Kidney epithelial cell (primary cell): ENCODE results near the gene CATSPERE. TPM values are rescaled to one million over a fixed set of nuclear protein-coding genes. Genes with fewer than 3 reads are reported as not detected.
A peak's percentile ranks its signal among the peaks of the same experiment; 100 is the strongest.

Source experiments
- DNase-seq: peaks from one replicate; pipeline ENCODE4 v3.0.0-alpha.2; 2010; ENCODE audit warnings: low read depth
- H3K27me3 ChIP-seq: 2 replicates; pipeline ENCODE4 v1.6.0; 2011; ENCODE audit warnings: low read length; ENCODE audit not compliant: control insufficient read depth, insufficient read depth
- H3K36me3 ChIP-seq: 2 replicates; pipeline ENCODE4 v1.5.1; 2011; ENCODE audit warnings: low read length; ENCODE audit not compliant: control insufficient read depth, insufficient read depth
- H3K4me3 ChIP-seq: 2 replicates; pipeline ENCODE4 v1.5.1; 2011; ENCODE audit warnings: low read depth, mild to moderate bottlenecking, control low read depth, low read length
- CTCF ChIP-seq: IDR thresholded peaks from 2 replicates; pipeline ENCODE4 v1.5.1; 2011; ENCODE audit warnings: mild to moderate bottlenecking, moderate library complexity, low read length, control low read depth, inconsistent platforms; ENCODE audit not compliant: insufficient read depth, poor library complexity, severe bottlenecking
- total RNA-seq: library from RNA; depleted of rRNA; stranded (reverse); fragments of >200 nt; gene quantifications from 2 replicates; pipeline ENCODE4 v1.2.3, GENCODE V29; 2015

Gene CATSPERE
- total RNA-seq, 1 donor from 2014 or later: 0.13 TPM

GRCh38 chr1:244590670-244591069 is 129.6 kb downstream of the CATSPERE start:
- no peak for DNase-seq
- Histone ChIP-seq H3K27me3 (no peaks in the 10 kb centered on the region), H3K36me3 (no peaks in the 10 kb centered on the region), H3K4me3 (no peak overlapping the region)
- no peak for TF ChIP-seq CTCF

- no peak overlapping the region for H3K4me3 ChIP-seq
- TF ChIP-seq CTCF: no peak
- no peaks in the 10 kb centered on the region for H3K36me3 ChIP-seq
- no peak for DNase-seq
- no peaks in the 10 kb centered on the region for H3K27me3 ChIP-seq
These were observed 137.5 kb downstream of the CATSPERE start for GRCh38 chr1:244598611-244599010.

GRCh38 chr1:244599937-244600350 is 138.9 kb downstream of the CATSPERE start:
- Histone ChIP-seq H3K4me3 (no peak overlapping the region), H3K36me3 (no peaks in the 10 kb centered on the region), H3K27me3 (no peaks in the 10 kb centered on the region)
- DNase-seq: peak; percentile 63
- TF ChIP-seq CTCF: no peak

GRCh38 chr1:244601336-244601735 is 140.3 kb downstream of the CATSPERE start:
- no peak for TF ChIP-seq CTCF
- H3K4me3 ChIP-seq: no peak overlapping the region
- no peaks in the 10 kb centered on the region for H3K36me3 ChIP-seq
- DNase-seq: no peak
- no peaks in the 10 kb centered on the region for H3K27me3 ChIP-seq

GRCh38 chr1:244603498-244603897 is 142.4 kb downstream of the CATSPERE start:
- no peak for DNase-seq
- peak; percentile 60 for TF ChIP-seq CTCF
- no peaks in the 10 kb centered on the region for H3K27me3 ChIP-seq

GRCh38 chr1:244605835-244606370 is 144.8 kb downstream of the CATSPERE start:
- no peaks in the 10 kb centered on the region for H3K27me3 ChIP-seq
- no peak overlapping the region for H3K4me3 ChIP-seq
- no peaks in the 10 kb centered on the region for H3K36me3 ChIP-seq
- no peak for DNase-seq
- TF ChIP-seq CTCF: no peak

More at GRCh38 chr1:244603498-244603897, 142.4 kb downstream of the CATSPERE start:
- Histone ChIP-seq H3K36me3 (no peaks in the 10 kb centered on the region), H3K4me3 (no peak overlapping the region)
